Chondrocyte (in vitro differentiated cells): Measurements from ENCODE around the gene APOBEC3G. TPM values are rescaled to one million over a fixed set of nuclear protein-coding genes. Genes with fewer than 3 reads are reported as not detected.

ENCODE experiments used
- DNase-seq: peaks from one replicate; pipeline ENCODE4 v3.0.0; 2021; ENCODE audit warnings: mixed read lengths, low spot score
- H3K27ac Mint-ChIP-seq: one replicate; pipeline ENCODE4 v1.8.0; 2021; ENCODE audit warnings: mild to moderate bottlenecking, moderate library complexity, mixed read lengths; ENCODE audit not compliant: unreplicated experiment
- H3K27me3 Mint-ChIP-seq: 2 replicates; pipeline ENCODE4 v1.8.0; 2021; ENCODE audit warnings: low read depth, mixed read lengths
- H3K36me3 Mint-ChIP-seq: 2 replicates; pipeline ENCODE4 v1.8.0; 2021; ENCODE audit warnings: low read depth, mixed read lengths
- H3K4me1 Mint-ChIP-seq: 2 replicates; pipeline ENCODE4 v1.8.0; 2021; ENCODE audit warnings: low read depth, mild to moderate bottlenecking, mixed read lengths
- H3K4me3 Mint-ChIP-seq: one replicate; pipeline ENCODE4 v1.8.0; 2021; ENCODE audit warnings: mild to moderate bottlenecking, moderate library complexity, mixed read lengths; ENCODE audit not compliant: unreplicated experiment
- H3K9me3 Mint-ChIP-seq: 2 replicates; pipeline ENCODE4 v1.8.0; 2021; ENCODE audit warnings: low read depth, mixed read lengths
- CTCF ChIP-seq: fragments of 200-600 bp; sonication (generic); IDR thresholded peaks from 2 replicates; pipeline ENCODE4 v1.5.0; 2021; ENCODE audit warnings: antibody characterized with exemption, mild to moderate bottlenecking, moderate library complexity
- total RNA-seq: library from RNA; stranded (reverse); gene quantifications from 3 replicates; pipeline ENCODE4 v1.2.1, GENCODE V29; 2021

The APOBEC3G gene
- total RNA-seq, 1 donor from 2014 or later: 0.87 TPM

GRCh38 chr22:39117585-39118191, 40.6 kb downstream of the APOBEC3G start:
- Mint-ChIP-seq H3K27ac (no peak overlapping the region), H3K27me3 (peaks cover 52% of the 10 kb centered on the region), H3K9me3 (no peaks in the 10 kb centered on the region), H3K36me3 (no peaks in the 10 kb centered on the region), H3K4me1 (no peaks in the 10 kb centered on the region), H3K4me3 (no peak overlapping the region)
- no peak for DNase-seq
- peak; percentile 77 for TF ChIP-seq CTCF

- no peak for DNase-seq
- Mint-ChIP-seq H3K4me1 (no peaks in the 10 kb centered on the region), H3K27ac (no peak overlapping the region), H3K4me3 (no peak overlapping the region), H3K9me3 (no peaks in the 10 kb centered on the region), H3K36me3 (no peaks in the 10 kb centered on the region), H3K27me3 (peaks cover 27% of the 10 kb centered on the region)
- no peak for TF ChIP-seq CTCF
Measured at GRCh38 chr22:39120983-39121382, 43.9 kb downstream of the APOBEC3G start.

GRCh38 chr22:39122772-39123470, 45.8 kb downstream of the APOBEC3G start:
- Mint-ChIP-seq H3K27me3 (peaks cover 11% of the 10 kb centered on the region), H3K27ac (no peak overlapping the region), H3K9me3 (no peaks in the 10 kb centered on the region), H3K4me3 (no peak overlapping the region), H3K4me1 (no peaks in the 10 kb centered on the region), H3K36me3 (no peaks in the 10 kb centered on the region)
- DNase-seq: no peak
- no peak for TF ChIP-seq CTCF

DNA sequence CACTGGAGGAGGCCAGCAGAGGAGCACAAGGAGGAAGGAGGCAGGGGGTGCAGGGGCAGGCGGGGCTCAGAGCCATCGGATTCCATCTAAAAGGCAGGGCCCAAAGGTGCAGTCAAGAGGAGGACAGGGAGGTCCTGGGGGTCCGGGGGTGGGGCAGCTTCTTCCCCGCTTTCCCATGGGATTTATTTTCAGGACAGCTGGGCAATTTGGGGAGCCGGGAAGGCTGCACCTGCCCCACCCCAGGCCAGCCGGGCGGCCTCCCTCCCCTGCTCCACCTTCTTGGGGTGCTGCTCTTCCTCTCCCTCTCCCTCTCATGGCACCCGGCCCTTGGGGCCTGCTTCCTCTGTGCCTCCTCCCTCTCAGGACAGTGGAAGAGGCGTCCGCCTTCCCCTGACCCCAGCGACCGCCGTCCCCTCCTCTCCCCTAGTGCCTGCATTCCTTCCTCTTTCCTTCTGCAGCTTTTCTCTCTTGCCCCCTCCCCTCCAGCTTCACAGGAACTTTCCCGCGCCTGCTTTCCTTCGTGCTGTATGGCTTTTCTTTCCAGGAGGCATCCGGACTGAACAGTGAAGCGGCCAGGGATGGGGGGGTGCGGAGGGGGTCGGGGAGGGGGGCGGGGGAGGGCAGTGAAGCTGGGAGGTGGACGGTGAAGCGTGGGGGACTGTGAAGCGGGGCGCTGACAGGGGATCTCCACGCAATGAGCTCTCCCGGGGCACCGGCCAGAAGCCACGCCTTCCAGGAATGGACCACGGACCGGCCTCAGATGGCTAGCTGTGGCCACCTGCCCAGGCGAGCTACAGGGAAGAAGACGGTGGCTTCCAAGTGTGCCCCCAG, 46.9 kb downstream of the APOBEC3G start:
- Mint-ChIP-seq H3K27ac (no peak overlapping the region), H3K9me3 (no peaks in the 10 kb centered on the region), H3K4me3 (no peak overlapping the region), H3K27me3 (peaks cover 6% of the 10 kb centered on the region), H3K36me3 (no peaks in the 10 kb centered on the region), H3K4me1 (no peaks in the 10 kb centered on the region)
- DNase-seq: peak; percentile 83
- TF ChIP-seq CTCF: no peak

DNA sequence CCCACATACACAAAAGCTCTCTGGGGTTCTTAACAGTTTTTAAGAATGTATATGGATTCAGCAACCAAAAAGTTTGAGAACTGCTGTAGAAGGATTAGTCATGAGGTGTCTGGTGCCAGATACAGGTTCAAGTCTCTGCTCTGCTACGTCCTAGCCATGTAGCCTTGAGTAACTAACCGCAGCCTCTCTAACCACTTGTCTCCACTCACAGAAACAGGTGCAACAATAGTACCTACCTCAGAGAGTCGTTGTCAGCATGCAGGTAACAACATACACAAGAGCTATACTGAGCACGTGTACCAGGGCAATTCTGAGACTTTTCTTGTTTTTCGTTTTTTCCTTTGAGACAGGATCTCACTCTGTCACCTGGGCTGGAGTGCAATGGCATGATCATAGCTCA, 48.5 kb downstream of the APOBEC3G start:
- H3K36me3 Mint-ChIP-seq: no peaks in the 10 kb centered on the region
- no peaks in the 10 kb centered on the region for H3K9me3 Mint-ChIP-seq
- no peak for TF ChIP-seq CTCF
- no peak for DNase-seq
- H3K27me3 Mint-ChIP-seq: peaks cover 3% of the 10 kb centered on the region
- H3K4me1 Mint-ChIP-seq: peaks cover 3% of the 10 kb centered on the region
- no peak overlapping the region for H3K27ac Mint-ChIP-seq
- H3K4me3 Mint-ChIP-seq: no peak overlapping the region
